ENCODE data around the gene SOX18.

DNA sequence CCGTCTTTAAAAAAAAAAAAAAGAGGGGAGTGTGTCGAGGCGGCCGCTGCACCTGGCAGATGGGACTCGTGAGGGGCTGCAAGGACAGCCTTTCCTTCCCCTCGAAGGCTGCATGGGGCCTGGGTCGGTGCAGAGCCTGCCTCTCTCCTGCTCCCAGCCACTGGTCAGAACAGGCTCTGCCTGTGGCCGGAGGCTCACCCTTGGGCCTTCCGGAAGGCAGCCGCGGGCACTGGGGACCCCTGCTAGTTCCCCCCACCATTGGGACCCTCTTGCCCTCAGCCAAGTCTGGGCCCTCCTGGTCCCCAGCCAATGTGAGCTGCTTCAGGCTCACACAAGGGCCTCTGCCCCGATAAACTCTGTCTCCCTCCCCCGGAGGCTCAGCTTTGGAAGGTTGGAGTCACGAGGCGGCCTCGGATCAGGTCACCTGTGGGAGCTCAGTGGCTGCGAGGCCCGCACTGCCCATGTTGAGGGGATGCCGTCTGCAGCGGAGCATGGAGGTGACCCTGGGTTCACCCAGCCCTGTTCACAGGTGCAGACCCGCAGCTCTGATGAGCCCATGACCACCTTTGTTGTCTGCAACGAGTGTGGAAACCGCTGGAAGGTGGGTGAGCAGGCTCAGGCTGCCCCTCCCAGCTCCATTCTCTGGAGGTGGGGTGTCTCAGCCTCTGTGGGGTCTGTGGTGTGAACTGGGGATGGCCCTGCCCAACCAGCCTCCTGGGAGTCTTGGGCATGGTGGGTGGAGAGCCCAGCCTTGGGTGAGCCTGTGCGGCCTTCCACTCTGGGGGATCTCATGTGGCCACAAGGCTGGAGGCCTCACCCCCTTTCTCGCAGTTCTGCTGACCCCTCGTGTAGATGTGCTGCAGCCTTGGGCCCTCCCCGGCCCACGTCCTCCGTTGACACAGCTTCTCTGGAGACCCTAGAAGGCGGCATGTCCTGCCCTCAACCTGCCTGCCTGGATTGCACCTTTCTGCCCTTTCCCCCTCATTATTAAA is 22.2 kb upstream of the SOX18 start:
- TF ChIP-seq, protein P1, sequence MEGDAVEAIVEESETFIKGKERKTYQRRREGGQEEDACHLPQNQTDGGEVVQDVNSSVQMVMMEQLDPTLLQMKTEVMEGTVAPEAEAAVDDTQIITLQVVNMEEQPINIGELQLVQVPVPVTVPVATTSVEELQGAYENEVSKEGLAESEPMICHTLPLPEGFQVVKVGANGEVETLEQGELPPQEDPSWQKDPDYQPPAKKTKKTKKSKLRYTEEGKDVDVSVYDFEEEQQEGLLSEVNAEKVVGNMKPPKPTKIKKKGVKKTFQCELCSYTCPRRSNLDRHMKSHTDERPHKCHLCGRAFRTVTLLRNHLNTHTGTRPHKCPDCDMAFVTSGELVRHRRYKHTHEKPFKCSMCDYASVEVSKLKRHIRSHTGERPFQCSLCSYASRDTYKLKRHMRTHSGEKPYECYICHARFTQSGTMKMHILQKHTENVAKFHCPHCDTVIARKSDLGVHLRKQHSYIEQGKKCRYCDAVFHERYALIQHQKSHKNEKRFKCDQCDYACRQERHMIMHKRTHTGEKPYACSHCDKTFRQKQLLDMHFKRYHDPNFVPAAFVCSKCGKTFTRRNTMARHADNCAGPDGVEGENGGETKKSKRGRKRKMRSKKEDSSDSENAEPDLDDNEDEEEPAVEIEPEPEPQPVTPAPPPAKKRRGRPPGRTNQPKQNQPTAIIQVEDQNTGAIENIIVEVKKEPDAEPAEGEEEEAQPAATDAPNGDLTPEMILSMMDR (IDR thresholded peaks at IDR 0.05): no peak
- no peak for TF ChIP-seq ZFX (IDR thresholded peaks at IDR 0.05; ENCODE audit: borderline replicate concordance)

Data from 22Rv1 (cell line).